ENCODE data around the gene DPH2. TPM values are rescaled to one million over a fixed set of nuclear protein-coding genes. Genes with fewer than 3 reads are reported as not detected.
A peak's percentile ranks its signal among the peaks of the same experiment; 100 is the strongest.

The DPH2 gene
- polyA plus RNA-seq, 1 experiment: 35.3 TPM

DNA sequence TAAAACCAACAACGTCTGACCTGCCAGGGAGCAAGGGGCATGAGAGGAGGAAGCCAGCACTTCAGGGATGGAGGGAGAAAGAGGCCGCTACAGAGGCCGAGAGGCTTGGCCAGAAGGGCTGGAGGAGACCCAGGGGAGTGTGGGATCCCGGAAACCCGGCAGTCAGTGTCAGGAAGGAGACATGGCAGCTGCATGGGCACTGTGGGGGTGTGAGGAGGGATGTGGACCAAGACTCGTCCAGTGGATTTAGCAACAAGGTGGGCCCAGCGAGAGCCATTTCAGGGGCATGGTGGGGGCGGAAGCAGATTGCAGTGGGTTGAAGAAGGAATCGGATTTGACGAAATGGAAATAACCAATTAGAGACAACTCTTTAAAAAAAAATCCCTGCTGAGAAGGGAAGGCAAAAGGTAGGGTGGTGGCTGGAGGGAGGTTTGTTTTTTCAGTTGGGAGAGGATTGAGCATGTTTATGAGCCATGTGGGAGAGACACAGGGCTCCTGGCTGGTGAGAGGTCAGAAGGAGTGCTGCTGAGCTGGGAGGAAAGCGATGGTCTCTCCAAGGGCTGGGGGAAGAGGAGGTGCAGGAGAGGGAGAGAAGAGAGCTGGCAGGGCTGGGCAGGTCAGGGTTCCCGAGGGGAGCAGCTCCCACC lies 13.6 kb downstream of the DPH2 start:
- ChIA-PET POLR2A (no interaction called here), CTCF (interaction anchor here (0.7 kb wide), 1 partner anchor 440 kb away, joined by 4 read pairs; no protein-coding TSS in a partner anchor)
- Histone ChIP-seq H3K27me3 (ENCODE audit: control insufficient read depth, insufficient read depth, low read length) (no peaks in the 10 kb centered on the region), H3K36me3 (ENCODE audit: control insufficient read depth, insufficient read depth, low read length) (peaks cover 13% of the 10 kb centered on the region), H3K4me3 (ENCODE audit: low read depth, low read length) (no peak overlapping the region)
- DNase-seq (ENCODE audit: low read depth): no peak
- TF ChIP-seq CTCF (IDR thresholded peaks at IDR 0.05; ENCODE audit: insufficient read depth, low read depth, low read length): no peak

DNA sequence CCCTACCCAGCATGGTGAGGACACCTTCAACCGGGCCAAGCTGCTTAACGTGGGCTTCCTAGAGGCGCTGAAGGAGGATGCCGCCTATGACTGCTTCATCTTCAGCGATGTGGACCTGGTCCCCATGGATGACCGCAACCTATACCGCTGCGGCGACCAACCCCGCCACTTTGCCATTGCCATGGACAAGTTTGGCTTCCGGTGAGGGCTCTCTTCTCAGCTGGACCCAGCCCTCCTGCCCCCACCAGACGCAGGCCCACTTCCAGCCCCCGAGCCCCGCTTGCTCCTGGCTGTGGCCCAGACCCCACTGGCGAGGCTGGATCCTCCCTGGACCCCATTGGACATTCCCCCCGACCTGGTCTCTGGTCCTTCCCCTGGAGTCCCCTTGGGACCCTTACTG lies 15.0 kb downstream of the DPH2 start:
- ChIA-PET POLR2A (no interaction called here), CTCF (no interaction called here)
- H3K36me3 ChIP-seq (ENCODE audit: control insufficient read depth, insufficient read depth, low read length): peaks cover 13% of the 10 kb centered on the region
- no peaks in the 10 kb centered on the region for H3K27me3 ChIP-seq (ENCODE audit: control insufficient read depth, insufficient read depth, low read length)
- DNase-seq (ENCODE audit: low read depth): no peak
- no peak for TF ChIP-seq CTCF (IDR thresholded peaks at IDR 0.05; ENCODE audit: insufficient read depth, low read depth, low read length)
- no peak overlapping the region for H3K4me3 ChIP-seq (ENCODE audit: low read depth, low read length)

- no peak for TF ChIP-seq CTCF (IDR thresholded peaks at IDR 0.05; ENCODE audit: insufficient read depth, low read depth, low read length)
- POLR2A ChIA-PET: interaction anchor here (0.6 kb wide), 1 partner anchor 31 kb away, joined by 5 read pairs; no protein-coding TSS in a partner anchor
- H3K27me3 ChIP-seq (ENCODE audit: control insufficient read depth, insufficient read depth, low read length): no peaks in the 10 kb centered on the region
- CTCF ChIA-PET: interaction anchor here (1.2 to 1.3 kb wide), 3 partner anchors 19 to 221 kb away, joined by 3 to 4 read pairs (median 3); no protein-coding TSS in a partner anchor
- no peak overlapping the region for H3K4me3 ChIP-seq (ENCODE audit: low read depth, low read length)
- peaks cover 13% of the 10 kb centered on the region for H3K36me3 ChIP-seq (ENCODE audit: control insufficient read depth, insufficient read depth, low read length)
- no peak for DNase-seq (ENCODE audit: low read depth)
Measured at GRCh38 chr1:43985984-43986595, 16.3 kb downstream of the DPH2 start.

GRCh38 chr1:43986712-43987111 lies 16.9 kb downstream of the DPH2 start:
- CTCF ChIA-PET: interaction anchor here (1.2 to 1.3 kb wide), 3 partner anchors 19 to 221 kb away, joined by 3 to 4 read pairs (median 3); no protein-coding TSS in a partner anchor
- no peak for DNase-seq (ENCODE audit: low read depth)
- no peak overlapping the region for H3K4me3 ChIP-seq (ENCODE audit: low read depth, low read length)
- TF ChIP-seq CTCF (IDR thresholded peaks at IDR 0.05; ENCODE audit: insufficient read depth, low read depth, low read length): peak; percentile 36
- peaks cover 13% of the 10 kb centered on the region for H3K36me3 ChIP-seq (ENCODE audit: control insufficient read depth, insufficient read depth, low read length)
- POLR2A ChIA-PET: interaction anchor here (0.6 kb wide), 1 partner anchor 32 kb away, joined by 5 read pairs; no protein-coding TSS in a partner anchor
- H3K27me3 ChIP-seq (ENCODE audit: control insufficient read depth, insufficient read depth, low read length): no peaks in the 10 kb centered on the region

DNA sequence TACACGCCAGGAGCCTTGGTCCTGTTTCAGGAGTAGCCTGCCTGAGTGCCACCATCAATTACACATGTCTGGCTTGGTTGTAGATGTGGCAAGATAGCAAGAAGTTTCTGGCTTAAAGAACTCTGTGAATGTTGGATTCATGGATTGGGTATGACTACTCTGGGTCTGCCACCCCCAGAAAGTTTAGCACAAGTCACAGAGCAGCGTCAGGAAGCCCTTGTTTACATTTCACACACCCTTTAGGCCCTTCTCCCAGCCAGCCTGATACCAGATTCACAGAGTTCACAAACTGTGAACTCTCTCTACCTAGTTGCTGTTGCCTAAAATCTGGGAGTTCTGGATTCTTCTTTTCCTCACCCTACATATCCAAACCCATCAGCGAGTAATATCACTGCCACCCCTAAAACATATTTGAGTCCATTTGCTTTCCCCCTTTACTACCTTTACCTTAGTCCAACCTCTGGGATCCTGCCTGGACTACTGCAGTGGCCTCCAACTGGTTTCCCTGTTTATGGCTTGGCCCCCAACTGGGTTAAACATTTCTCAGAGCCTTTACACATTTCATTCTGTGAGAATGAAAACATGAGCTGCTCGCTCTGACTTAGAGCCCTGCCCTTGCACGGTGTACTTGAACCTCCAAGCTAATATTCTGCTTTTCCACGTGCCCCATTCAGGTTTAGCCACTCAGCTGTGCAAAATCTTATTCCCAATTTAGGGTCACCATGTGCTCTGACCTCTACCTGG lies 17.5 kb downstream of the DPH2 start:
- H3K27me3 ChIP-seq (ENCODE audit: control insufficient read depth, insufficient read depth, low read length): no peaks in the 10 kb centered on the region
- peaks cover 13% of the 10 kb centered on the region for H3K36me3 ChIP-seq (ENCODE audit: control insufficient read depth, insufficient read depth, low read length)
- ChIA-PET POLR2A (no interaction called here), CTCF (interaction anchor here (1.3 kb wide), 2 partner anchors 18 to 61 kb away, joined by 3 to 4 read pairs; no protein-coding TSS in a partner anchor)
- DNase-seq (ENCODE audit: low read depth): no peak
- no peak overlapping the region for H3K4me3 ChIP-seq (ENCODE audit: low read depth, low read length)
- no peak for TF ChIP-seq CTCF (IDR thresholded peaks at IDR 0.05; ENCODE audit: insufficient read depth, low read depth, low read length)
